Dedifferentiated amniotic fluid mesenchymal stem cell (primary cell): ENCODE results near the gene RFX3.

Source experiments
- DNase-seq: peaks from one replicate; pipeline ENCODE4 v3.0.0-alpha.2; 2016; ENCODE audit errors: extremely low spot score

RFX3 gene

DNA sequence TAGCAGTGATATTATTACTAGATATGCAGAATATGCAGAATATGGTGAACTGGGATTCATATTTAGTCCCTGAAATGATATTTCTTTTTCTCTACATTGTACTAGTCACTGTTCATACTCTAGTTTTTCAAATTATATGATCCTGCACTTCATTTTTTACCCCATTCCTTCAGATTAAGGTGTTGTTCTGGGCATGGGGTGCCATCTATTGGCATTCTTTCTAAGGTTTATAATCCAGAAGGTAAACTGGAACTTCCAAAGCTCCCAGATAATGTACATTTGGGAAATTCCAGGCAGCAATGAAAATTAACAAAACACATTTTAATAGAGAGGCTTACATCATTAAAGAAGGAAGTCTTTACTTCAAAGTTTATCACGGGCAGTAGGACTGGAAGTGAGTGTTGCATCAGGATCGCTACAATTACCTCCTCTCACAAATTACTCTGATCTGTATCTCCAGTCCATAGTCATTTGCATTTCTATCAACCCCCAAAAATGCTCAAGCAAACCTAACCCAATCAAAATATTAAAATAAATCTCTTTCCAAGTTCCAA is 12.5 kb downstream of the RFX3 start:
- no peak for DNase-seq

DNA sequence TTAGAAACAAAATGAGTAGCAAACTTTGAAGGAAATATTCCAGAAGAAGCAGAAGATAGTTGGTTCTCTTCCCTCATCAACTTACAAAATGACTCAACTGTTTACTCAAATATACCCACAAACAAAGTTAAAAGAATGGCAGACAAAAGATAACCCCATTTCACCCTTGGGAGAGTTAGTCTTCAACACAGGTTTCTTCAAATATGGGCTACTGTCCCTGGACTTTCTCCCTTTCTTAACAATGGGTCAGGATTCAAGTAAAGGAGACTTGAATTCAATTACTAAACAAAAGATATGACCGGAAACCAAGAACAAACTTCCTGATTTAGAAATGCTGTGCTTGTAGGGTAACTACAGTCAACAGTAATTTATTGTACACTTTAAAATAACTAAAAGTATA is 14.2 kb downstream of the RFX3 start:
- no peak for DNase-seq

DNA sequence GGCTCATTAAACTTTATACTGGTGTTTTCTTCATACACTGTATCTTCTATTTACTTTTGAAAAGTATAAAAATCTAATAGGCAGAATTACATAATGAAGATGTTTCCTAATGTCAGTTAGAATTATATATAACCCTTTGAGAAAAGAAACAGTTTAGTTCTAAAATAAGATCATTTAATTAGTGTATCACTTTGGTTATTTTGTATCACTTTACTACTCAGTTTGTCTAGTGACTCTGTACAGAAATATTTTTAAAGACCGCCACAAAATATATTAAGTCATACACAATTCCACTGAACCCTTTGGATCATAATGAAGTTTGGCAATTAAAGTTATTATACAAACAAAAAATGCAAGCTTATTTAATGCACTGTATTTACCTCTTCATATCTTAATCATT is 15.0 kb downstream of the RFX3 start:
- DNase-seq, result no peak

DNA sequence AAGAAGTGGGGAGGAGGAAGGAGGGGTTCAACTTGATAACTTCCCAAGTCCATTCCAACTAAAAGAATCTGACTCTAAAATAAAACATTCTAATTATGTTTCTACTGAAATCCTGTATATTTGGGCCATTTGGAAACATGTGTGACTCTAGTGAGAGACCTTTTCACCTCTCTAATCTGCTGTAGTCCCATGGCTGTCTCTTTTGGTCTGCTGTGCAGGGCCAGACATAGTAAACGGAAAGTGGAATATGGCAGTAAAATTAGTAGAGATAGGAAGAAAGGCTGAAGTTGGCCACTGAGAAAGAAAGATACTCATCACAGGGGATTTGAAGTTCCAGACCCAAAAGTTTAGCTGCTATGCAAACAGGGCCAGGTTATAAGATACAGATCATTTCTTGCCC is 15.9 kb downstream of the RFX3 start:
- no peak for DNase-seq

DNA sequence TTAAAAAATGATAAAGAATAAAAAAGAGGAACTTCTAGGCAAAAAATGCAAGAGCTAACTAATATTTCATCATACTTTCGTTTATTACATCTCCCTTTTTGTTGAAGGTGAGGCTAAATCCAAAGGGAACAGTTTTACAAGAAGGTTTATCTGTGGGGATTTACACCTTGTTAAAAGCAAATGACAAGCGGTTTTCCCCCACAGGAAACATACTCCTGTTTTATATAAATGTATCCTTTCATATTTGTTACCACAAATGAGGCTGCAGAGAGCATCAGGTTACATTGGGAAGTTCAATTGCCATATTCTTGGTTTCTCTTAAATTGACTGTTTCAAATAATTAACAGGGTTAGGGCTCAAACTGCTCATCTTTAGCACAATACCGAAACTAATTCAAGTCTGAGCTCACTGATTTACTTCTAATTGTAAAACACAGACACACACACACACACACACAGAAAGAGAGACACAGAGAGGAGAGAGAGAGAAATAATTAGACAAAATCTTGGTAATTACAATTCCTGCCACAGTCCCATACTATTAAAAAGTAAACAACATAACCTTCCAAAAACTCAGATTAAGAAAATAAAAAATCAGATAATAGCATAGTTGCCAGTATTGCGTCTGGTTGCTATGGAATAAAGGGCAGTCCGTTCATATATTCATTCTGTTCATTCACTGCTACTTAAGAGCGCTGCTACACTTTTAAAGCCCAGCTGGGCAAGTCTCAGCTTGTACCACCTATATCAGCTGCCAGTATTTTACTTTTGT is 17.1 kb downstream of the RFX3 start:
- DNase-seq, result no peak

DNA sequence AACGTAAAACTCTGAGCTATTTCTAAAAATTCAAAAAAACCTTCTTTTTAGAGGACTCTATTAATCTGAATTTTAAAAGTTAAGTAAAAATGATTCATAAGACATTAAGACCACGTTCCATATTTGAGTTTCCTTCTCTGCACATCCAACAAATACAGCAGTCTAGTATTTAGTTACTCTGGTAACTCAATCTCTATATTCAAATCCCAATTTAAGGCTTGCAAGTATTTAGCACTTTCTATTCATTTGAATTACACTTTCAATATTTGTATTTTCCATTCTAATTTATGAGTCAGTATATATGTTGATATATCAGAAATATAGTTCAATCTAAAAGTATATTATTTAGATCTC is 17.7 kb downstream of the RFX3 start:
- DNase-seq, result no peak

DNA sequence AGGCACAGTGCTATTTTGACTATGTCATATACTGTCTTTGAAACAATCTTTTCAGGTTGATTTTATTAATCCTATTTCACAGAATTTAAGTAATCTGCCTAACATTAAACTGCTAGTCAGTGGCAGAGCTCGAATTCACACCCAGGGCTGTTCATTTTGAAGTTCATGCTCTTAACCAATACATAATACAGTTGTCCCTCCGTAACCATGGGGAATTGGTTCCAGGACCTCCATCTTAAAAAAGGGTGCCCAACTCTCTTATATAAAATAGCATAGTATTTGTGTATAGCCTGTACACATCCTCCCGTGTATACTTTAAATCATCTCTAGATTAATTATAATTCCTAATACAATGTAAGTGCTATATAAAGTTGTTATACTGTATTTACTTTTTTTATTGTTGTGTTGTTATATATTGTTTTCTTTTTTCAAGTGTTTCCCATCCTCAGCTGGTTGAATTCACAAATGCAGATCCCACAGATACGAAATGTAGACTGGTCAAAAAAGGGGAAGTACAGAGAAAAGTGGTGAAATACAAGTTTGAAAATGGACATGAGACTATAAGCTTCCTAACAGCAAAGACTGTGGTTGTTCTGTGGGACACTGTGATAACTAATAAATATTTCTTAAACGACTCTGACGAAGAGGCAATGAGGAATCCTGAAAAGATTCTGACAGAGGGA is 18.3 kb downstream of the RFX3 start:
- DNase-seq, result no peak

DNA sequence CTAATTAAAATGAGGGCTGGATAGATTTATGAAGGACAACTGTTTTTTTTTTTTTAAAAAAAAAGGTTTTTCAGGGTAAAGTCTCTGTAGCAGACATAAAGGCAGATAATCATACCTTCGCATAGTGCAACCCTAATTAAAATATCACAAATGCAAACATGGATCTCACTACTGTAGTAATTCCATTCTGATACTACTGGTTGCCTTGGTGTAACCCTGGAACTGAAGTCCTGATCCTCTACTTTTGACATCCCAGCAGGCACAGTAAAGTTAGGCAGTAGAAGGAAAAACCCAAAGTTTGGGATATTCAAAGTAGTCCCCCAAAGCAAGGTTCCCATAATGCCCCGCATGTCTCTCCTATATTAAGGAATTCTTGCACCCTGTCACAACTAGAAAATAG is 19.6 kb downstream of the RFX3 start:
- DNase-seq, result no peak

DNA sequence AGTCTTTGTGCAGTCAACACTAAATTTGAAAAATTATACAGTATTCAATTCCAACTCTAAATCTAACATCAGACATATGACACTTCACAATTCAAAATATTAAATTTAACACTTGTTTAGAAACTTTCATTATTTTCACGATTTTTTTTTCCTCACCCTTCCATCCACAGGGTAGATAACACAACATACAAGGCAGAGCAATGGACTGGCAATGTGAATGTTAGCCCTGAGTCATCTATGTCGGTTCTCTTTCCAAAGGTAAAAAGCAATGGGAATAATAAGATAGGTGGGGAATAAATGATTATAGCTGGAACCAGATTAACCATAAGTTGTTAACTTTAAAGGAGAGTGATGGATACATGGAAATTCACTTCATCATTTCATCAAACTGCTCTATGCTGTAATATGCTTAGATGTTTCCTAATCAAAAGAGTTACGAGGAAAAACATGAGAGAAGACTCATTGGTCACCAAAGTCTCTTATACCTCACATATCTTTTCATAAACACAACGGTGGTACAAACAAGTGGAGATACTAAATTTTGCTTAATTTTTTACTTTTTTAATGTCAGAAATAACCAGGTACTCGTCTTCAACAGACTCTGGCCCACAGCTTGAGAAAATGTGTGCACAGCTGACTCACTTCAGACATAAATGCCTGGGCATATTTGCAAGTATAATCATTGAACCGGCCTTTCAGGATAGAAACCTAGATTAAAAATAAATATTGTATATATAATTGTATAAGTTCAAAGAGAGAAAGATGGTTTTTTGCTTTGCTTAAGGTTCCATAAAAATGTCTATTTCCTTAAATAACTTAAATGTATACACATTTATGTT is 23.0 kb downstream of the RFX3 start:
- no peak for DNase-seq

DNA sequence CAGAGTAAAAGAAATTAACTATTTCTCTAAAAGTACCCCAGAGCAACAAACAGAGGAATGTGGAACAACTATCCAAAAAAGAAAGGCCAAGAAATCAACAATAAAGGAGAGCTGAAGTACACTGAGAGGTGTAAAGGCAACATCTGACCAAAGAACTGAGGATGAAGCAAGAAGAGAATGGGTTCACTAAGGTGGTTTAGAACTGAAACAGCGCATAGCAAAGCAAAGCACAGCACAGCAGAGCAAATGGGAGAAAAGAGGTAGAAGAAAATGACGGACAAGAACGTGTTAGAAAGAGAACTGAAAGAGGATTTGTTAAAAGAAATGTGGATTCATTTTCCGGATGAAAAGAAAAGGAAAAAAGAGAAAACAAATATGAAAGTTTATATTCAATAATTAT is 25.8 kb downstream of the RFX3 start:
- DNase-seq, result no peak

DNA sequence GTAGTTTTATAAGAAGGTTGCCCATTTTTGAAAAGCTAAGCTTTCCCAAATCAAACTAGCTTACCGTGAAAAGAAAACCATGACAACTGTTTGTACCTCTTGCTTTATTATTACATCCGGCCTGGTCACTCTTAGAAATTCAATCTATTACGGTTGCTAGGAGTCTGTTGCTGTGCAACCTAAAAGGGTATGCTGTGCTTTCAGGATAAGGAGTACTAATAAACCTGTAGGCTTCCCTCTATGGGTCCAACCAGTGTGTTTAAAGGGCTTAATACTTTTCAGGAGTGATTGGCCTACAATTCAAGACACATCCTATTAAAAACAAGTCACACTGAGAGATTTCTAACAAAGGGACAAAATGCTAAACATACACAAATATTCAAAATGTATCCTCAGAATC is 27.1 kb downstream of the RFX3 start:
- no peak for DNase-seq

DNA sequence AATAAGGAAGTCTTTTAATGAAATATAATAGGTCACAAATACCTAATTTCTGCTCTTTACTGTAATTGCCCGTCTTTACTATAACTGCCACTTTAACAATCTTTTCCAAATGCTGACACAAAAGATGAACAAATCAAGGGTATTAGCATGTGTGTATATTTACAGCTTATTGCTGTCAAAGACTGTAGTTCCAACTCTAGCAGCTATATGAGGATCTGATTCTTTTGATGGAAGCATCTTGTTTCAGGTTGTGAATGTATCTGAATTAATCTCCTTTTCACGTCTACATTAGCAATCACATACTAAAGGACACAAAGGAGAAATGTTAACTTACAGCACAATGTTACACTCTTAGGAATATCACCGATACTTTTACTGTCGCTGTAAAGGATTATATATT is 27.9 kb downstream of the RFX3 start:
- no peak for DNase-seq

DNA sequence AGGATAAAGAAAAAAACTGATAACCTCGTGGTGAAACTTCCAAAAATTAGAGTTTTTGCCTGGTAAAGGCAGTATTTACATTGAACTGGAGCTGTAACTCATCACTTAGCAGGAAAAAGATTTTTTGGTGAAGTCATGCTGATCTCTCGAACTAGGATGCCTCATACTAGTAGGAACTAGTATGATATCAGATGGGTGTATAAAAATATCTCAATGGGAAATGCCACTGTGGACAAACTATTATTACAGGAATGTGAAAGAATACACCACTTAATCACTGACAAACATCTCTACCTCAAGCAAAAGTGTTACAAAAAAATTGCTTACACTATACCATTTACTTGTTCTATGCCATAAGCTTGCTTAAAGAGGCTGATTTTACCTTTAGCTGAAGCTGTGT is 28.4 kb downstream of the RFX3 start:
- DNase-seq, result peak; percentile 57

DNA sequence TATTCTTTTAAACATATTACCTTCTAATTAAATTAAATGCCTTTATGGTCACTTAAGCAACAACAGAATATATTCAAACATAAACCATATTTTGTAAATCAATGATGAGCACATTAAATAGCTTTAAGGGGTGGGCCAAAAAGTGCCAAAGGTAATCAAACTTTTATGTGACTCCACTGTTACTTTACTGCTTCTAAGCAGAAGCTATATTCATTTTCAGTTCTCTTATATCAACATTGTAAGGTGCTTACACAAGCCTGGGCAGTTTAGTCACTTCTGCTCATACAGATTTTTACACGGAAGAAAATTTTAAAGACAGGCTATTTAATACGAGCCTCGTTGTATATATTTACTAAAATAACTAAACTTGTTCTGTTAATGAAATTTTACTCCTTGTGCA is 29.9 kb downstream of the RFX3 start:
- no peak for DNase-seq

DNA sequence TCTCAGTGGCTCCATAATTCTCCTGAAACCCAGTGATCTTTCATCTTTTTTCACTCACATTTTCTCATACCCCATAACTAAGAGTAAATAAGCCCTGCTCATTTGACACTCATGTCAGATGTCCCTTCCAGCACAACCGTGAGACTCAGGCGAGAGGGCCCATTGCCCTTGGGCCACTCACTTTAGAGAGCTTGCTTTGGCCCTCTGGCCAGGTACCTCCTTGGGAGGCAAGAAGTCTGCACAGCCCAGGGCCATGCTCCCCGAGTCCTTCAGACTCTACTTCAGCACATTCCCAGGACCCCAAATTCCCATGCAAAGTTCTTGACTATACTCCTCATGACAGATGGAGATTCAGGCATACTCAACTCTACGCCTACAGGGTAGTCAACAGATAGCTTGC is 33.6 kb downstream of the RFX3 start:
- DNase-seq, result no peak

DNA sequence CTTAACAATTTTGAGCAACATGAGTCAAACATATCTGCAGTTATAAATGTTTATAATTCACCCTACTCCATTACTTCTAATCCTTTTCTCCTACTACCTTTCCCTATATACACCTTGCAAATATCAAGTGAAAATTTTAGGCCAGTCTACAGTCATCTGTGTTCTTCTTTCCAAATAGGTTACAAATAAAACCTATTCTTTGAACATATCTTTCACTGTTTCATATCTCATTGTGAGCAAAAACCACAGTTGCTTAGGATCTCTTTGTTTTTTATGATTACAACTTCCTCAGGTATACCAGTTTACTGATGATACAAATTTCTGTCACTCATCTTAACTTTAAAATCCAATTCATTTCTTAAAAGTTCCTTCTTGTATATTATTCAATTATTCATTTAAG is 34.4 kb downstream of the RFX3 start:
- DNase-seq, result no peak

DNA sequence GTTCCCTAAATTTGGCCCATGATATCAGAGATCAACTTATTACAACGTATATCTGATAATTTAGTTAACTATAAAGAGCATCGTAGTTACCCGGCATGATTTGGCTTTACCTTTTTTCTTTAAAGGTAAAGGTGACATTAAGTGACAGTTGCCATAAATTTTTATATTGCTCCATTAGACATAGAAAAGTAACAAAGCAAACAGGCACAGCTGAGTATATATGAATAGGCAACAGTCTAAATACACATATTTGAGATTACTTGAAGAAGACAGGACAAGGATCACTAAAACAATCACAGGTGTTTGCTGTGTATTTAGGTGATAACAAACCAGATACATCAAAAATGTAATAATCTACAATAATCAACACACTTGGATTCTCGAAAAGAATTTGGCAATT is 34.8 kb downstream of the RFX3 start:
- no peak for DNase-seq

DNA sequence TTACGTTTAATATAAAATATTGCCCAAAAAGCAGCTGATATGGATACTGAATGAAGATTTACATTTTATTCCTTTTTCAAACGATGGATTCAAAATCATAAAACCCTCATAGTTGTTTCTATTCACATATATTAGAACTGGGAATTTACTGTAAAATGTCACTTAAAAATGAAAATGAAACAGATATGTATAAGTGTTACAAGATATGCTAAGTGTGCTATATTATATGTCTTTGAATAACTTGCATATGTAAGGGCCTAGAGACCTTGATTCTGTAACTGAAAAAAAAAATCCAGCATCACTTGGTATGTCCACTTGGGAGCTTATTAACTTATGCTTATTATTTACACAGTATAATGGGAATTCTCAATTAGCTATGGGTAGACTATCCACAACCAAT is 43.2 kb downstream of the RFX3 start:
- no peak for DNase-seq

DNA sequence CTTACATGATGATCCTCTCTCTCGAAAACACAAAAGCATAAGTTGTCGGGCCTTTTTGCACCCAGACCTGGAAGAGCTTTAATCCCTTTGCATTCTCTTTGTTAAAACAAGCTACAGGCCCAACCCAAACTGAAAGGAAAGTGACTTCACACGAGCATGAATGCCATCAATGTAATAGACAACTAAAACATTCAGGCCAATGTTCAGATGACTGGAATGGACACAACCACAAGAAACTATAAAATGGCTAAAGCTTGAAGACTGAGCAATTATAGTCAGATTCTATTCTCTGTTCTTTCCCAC is 45.5 kb downstream of the RFX3 start:
- no peak for DNase-seq

DNA sequence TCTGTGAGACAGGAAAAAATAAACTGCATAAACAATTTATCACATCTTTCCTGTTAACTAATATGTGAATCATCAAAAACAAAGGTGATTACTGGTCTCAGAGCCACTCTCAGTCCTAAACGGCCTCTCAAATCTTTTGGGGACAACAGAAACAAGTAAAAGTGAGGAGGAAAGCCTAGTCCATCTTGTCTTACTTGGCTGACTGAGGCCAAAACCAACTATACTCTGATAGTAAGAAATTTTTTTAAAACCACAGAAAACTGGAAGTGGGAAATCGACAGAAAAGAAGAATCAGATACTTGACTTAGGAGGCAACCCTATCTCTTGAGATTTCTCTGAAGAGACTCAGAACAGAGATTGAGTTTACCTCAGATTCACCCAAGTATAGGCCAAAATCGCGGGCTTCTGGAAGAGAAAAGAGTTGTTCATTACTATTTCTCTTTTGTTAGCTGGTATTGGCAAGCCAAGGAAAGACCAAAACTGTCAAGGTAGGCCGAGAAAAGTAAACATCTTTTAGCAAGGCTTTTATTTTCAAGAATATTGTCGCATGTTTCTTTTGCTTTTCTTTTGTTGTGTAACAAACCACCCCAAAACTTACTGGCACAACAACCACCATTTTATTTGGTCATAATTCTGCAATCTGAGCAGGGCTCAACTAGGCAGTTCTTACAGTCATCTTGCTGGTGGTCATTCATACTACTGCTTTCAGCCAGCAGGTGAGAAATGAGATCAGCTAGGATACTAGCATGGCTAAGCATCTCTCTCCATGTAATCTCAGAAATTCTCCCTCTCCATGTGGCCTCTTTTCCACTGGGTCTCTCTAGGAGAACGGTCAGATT is 46.1 kb downstream of the RFX3 start:
- DNase-seq, result no peak

DNA sequence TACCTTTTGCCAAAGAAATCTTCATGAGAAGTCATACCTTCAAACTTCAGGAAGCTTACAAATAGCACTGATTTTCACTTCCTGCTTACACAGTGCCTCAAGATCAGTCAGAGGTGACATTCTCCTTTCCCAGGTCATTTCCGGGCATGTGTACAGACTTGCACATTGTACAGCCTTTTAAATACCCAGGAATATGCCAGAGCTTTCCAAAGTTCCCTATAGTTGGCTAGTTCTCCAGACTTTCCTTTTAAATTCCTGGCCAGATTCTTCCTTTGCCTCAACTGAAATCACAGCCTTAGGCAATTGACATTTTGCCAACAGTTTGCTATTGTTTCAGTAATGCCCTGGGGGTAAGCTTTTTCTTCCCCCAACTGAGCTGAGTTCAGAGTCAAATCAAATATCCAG is 47.2 kb downstream of the RFX3 start:
- DNase-seq, result no peak

DNA sequence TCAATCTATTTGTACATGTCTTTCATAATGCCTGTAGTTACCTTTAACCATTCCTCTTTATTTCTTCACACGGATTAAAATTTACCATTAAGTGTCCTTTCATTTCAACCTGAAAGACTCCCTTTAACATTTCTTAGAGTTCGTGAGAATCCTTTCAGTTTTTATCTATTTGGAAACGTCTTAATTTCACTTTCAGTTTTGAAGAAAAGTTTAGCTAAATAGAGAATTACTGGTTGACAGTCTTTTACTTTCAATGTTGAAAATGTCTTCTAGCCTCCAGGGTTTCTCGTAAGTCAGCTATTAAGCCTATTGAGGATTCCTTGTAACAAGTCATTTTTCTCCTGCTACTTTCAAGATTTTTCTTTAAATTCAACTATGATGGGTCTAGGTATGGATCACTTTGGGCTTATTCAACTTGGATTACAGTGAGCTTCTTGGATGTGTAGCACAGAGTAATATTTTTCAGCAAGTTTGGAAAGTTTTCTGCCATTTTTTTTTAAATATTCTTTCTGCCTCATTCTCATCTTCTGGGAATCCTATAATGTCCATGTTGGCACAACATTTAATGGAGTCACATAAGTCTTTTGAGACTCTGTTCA is 48.5 kb downstream of the RFX3 start:
- no peak for DNase-seq
